Thyroid gland (tissue), 4 donors: ENCODE data around the gene CALB2. TPM values are rescaled to one million over a fixed set of nuclear protein-coding genes. Genes with fewer than 3 reads are reported as not detected.

Experiments
- DNase-seq, 2 donors: peaks; one replicate each; pipeline ENCODE4 v3.0.0-alpha.2; 2019
- H3K27ac ChIP-seq, 3 donors: fragments of 200-600 bp; sonication (generic); 1 replicate in 2 of 3; 2 replicates in 1 of 3; pipeline ENCODE4 v1.5.1; 2016 to 2019; ENCODE audit warnings: mild to moderate bottlenecking in 1 of 3, moderate library complexity in 1 of 3
- H3K27me3 ChIP-seq: fragments of 200-600 bp; sonication (generic); one replicate; pipeline ENCODE4 v1.5.1; 2019
- H3K36me3 ChIP-seq, 2 donors: fragments of 200-600 bp; sonication (generic); one replicate each; pipeline ENCODE4 v1.5.1; 2016 to 2019
- H3K4me1 ChIP-seq, 2 donors: fragments of 200-600 bp; sonication (generic); one replicate each; pipeline ENCODE4 v1.5.1; 2017 to 2019
- H3K4me3 ChIP-seq, 3 donors: fragments of 200-600 bp; sonication (generic); replicated peaks in 1 of 3; 1 replicate in 2 of 3; 2 replicates in 1 of 3; pipeline ENCODE4 v1.5.1; 2016; ENCODE audit warnings: mild to moderate bottlenecking in 1 of 3
- H3K9me3 ChIP-seq: fragments of 200-600 bp; sonication (generic); one replicate; pipeline ENCODE4 v1.5.1; 2017
- POLR2A ChIP-seq, 2 donors: fragments of 450-650 bp; IDR thresholded peaks; one replicate each; pipeline ENCODE4 v1.6.1; 2017; ENCODE audit warnings: antibody characterized with exemption in 2 of 2, mild to moderate bottlenecking in 2 of 2, moderate library complexity in 1 of 2
- WGBS, 2 donors: methylation state at CpG; one replicate each; pipeline ENCODE4 v1.1.5; 2017; 5-methylcytosine and 5-hydroxymethylcytosine counted together
- intact Hi-C: fragments of 100-400 bp; cut with DNase I; formaldehyde crosslinking; loops from one replicate; pipeline ENCODE4 v1.15.1; 2023
- total RNA-seq, 4 donors: library from RNA; depleted of rRNA; stranded (reverse); fragments of >200 nt; gene quantifications; one replicate each; pipeline ENCODE4 v1.2.3, GENCODE V29; 2016
- TF ChIP-seq, protein P1 (sequence below), 6 experiments: fragments of 200-600 bp in 3 of 6; fragments of 450-650 bp in 3 of 6; sonication (generic) in 3 of 6; IDR thresholded peaks; one replicate each; pipeline ENCODE4 v1.5.1; 2016 to 2019; ENCODE audit warnings: antibody characterized with exemption in 6 of 6, mild to moderate bottlenecking in 2 of 6, inconsistent platforms in 1 of 6, moderate library complexity in 1 of 6

The CALB2 gene
- total RNA-seq, 4 donors from 2014 or later = 0.81 TPM; not detected in 3

GRCh38 chr16:71345031-71345430, 13.5 kb upstream of the CALB2 start:
- intact Hi-C loops = no loop called here

GRCh38 chr16:71347146-71347545, 11.4 kb upstream of the CALB2 start:
- intact Hi-C loops = no loop called here
- TF ChIP-seq, protein P1, sequence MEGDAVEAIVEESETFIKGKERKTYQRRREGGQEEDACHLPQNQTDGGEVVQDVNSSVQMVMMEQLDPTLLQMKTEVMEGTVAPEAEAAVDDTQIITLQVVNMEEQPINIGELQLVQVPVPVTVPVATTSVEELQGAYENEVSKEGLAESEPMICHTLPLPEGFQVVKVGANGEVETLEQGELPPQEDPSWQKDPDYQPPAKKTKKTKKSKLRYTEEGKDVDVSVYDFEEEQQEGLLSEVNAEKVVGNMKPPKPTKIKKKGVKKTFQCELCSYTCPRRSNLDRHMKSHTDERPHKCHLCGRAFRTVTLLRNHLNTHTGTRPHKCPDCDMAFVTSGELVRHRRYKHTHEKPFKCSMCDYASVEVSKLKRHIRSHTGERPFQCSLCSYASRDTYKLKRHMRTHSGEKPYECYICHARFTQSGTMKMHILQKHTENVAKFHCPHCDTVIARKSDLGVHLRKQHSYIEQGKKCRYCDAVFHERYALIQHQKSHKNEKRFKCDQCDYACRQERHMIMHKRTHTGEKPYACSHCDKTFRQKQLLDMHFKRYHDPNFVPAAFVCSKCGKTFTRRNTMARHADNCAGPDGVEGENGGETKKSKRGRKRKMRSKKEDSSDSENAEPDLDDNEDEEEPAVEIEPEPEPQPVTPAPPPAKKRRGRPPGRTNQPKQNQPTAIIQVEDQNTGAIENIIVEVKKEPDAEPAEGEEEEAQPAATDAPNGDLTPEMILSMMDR (IDR thresholded peaks at IDR 0.05) = no peak
- TF ChIP-seq POLR2A (IDR thresholded peaks at IDR 0.05) = no peak
- no peaks in the 10 kb centered on the region for H3K9me3 ChIP-seq
- no peaks in the 10 kb centered on the region for H3K4me1 ChIP-seq
- no peak overlapping the region for H3K4me3 ChIP-seq
- no peaks in the 10 kb centered on the region for H3K27me3 ChIP-seq
- H3K27ac ChIP-seq = no peak overlapping the region
- 78% methylated on average over 7 of the region's 7 CpGs for WGBS, 2 donors
- H3K36me3 ChIP-seq = no peaks in the 10 kb centered on the region
- DNase-seq = no peak

More at GRCh38 chr16:71345031-71345430, 13.5 kb upstream of the CALB2 start:
- DNase-seq = no peak
- H3K4me1 ChIP-seq = no peaks in the 10 kb centered on the region
- H3K4me3 ChIP-seq = no peak overlapping the region
- H3K27ac ChIP-seq = no peak overlapping the region
- no peaks in the 10 kb centered on the region for H3K9me3 ChIP-seq
- 54% methylated on average over 10 of the region's 10 CpGs for WGBS, 2 donors
- H3K27me3 ChIP-seq = no peaks in the 10 kb centered on the region
- no peaks in the 10 kb centered on the region for H3K36me3 ChIP-seq
- no peak for TF ChIP-seq POLR2A (IDR thresholded peaks at IDR 0.05)
- TF ChIP-seq, protein P1 (IDR thresholded peaks at IDR 0.05) = no peak

GRCh38 chr16:71348262-71349085, 10.0 kb upstream of the CALB2 start:
- Histone ChIP-seq H3K27ac (no peak overlapping the region), H3K36me3 (no peaks in the 10 kb centered on the region), H3K27me3 (no peaks in the 10 kb centered on the region), H3K4me3 (no peak overlapping the region), H3K4me1 (no peaks in the 10 kb centered on the region), H3K9me3 (no peaks in the 10 kb centered on the region)
- no peak for DNase-seq
- no peak for TF ChIP-seq POLR2A (IDR thresholded peaks at IDR 0.05)
- TF ChIP-seq, protein P1 (IDR thresholded peaks at IDR 0.05) = no peak
- WGBS, 2 donors = 73 to 82% methylated on average over 19 to 22 of the region's 22 CpGs
- intact Hi-C loops = no loop called here

- intact Hi-C loops = no loop called here
- Histone ChIP-seq H3K36me3 (no peaks in the 10 kb centered on the region), H3K4me3 (no peak overlapping the region), H3K27me3 (no peaks in the 10 kb centered on the region), H3K9me3 (no peaks in the 10 kb centered on the region), H3K4me1 (no peaks in the 10 kb centered on the region), H3K27ac (no peak overlapping the region)
- TF ChIP-seq, protein P1 (IDR thresholded peaks at IDR 0.05) = no peak
- TF ChIP-seq POLR2A (IDR thresholded peaks at IDR 0.05) = no peak
- DNase-seq = no peak
- WGBS, 2 donors = 64 to 73% methylated on average over 10 of the region's 10 CpGs
Observed at GRCh38 chr16:71350821-71351557, 7.5 kb upstream of the CALB2 start.

DNA sequence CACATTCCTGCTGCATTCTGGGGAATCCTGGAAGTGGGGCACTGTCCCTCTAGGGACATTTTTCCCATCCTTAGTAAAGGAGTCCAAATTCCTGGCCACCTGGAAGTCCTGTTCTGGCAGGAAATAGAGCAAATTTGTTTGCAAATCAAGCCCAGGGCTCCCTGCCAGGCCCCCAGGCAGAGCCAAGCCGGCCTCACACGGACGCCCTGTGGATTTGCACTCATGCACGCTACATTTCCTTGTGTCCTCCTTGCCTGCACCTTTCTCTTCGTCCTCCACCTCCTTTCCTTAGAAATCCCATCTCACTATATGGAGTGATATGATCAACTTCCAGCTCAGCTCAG, 7.0 kb upstream of the CALB2 start:
- H3K9me3 ChIP-seq = no peaks in the 10 kb centered on the region
- no peaks in the 10 kb centered on the region for H3K36me3 ChIP-seq
- no peaks in the 10 kb centered on the region for H3K4me1 ChIP-seq
- no peak for DNase-seq
- intact Hi-C loops = no loop called here
- TF ChIP-seq POLR2A (IDR thresholded peaks at IDR 0.05) = no peak
- TF ChIP-seq, protein P1 (IDR thresholded peaks at IDR 0.05) = no peak
- H3K27ac ChIP-seq = no peak overlapping the region
- 29 to 52% methylated on average over 4 of the region's 5 CpGs for WGBS, 2 donors
- H3K4me3 ChIP-seq = no peak overlapping the region
- H3K27me3 ChIP-seq = no peaks in the 10 kb centered on the region
